ENCODE measurements around the gene BBS7. TPM values are rescaled to one million over a fixed set of nuclear protein-coding genes. Genes with fewer than 3 reads are reported as not detected.

BBS7 gene
- total and polyA plus RNA-seq, 4 donors = 8.6 to 22.1 (median 10.8) TPM

- WGBS, 2 donors = 61 to 64% methylated on average over 4 of the region's 4 CpGs
- TF ChIP-seq CTCF (IDR thresholded peaks at IDR 0.05; ENCODE audit: control extremely low read depth, extremely low read depth) = peak; percentile 36
- Histone ChIP-seq H3K27ac (ENCODE audit: low read depth in 1 of 2, low read length in 1 of 2) (no peak overlapping the region), H3K9me3 (ENCODE audit: control insufficient read depth in 4 of 4, insufficient read depth in 3 of 4, low read length in 3 of 4) (no peaks in the 10 kb centered on the region), H3K4me3 (no peak overlapping the region), H3K9ac (ENCODE audit: insufficient read depth in 1 of 2, low read length in 2 of 2) (no peak overlapping the region), H3K4me1 (ENCODE audit: control insufficient read depth in 5 of 5, insufficient read depth in 5 of 5, low read length in 5 of 5) (no peaks in the 10 kb centered on the region), H3K27me3 (ENCODE audit: control insufficient read depth in 3 of 3, insufficient read depth in 3 of 3, low read length in 2 of 3) (no peaks in the 10 kb centered on the region), H3K36me3 (ENCODE audit: control insufficient read depth in 4 of 4, insufficient read depth in 4 of 4, low read length in 4 of 4) (peaks cover 0 to 2% (median 0%) of the 10 kb centered on the region in 4 donors)
- DNase-seq = peak; percentile 58 to 79 (median 76)
- no peak for ATAC-seq (ENCODE audit: insufficient read depth, low FRiP score)
These were observed 30.1 kb upstream of the BBS7 start for GRCh38 chr4:121900132-121900983.

DNA sequence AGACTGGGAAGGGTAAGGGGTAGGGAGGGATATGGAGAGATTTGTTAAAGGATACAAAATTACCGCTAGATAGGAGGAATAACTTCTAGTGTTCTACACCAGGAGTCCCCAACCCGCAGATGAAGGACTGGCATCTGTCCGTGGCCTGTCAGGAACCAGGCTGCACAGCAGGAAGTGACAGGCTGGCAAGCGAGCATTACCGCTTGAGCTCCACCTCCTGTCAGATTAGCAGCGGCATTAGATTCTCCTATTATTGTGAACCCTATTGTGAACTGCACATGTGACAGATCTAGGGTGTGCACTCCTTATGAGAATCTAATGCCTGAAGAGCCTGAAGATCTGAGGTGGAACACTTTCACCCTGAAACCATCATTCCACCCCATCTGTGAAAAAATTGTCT lies 27.9 kb upstream of the BBS7 start:
- H3K27me3 ChIP-seq (ENCODE audit: control insufficient read depth in 3 of 3, insufficient read depth in 3 of 3, low read length in 2 of 3) = no peaks in the 10 kb centered on the region
- H3K4me3 ChIP-seq = no peak overlapping the region
- H3K9ac ChIP-seq (ENCODE audit: insufficient read depth in 1 of 2, low read length in 2 of 2) = no peak overlapping the region
- TF ChIP-seq CTCF (IDR thresholded peaks at IDR 0.05; ENCODE audit: control extremely low read depth, extremely low read depth) = no peak
- no peaks in the 10 kb centered on the region for H3K4me1 ChIP-seq (ENCODE audit: control insufficient read depth in 5 of 5, insufficient read depth in 5 of 5, low read length in 5 of 5)
- peaks cover 0 to under 1% (median 0%) of the 10 kb centered on the region in 4 donors for H3K36me3 ChIP-seq (ENCODE audit: control insufficient read depth in 4 of 4, insufficient read depth in 4 of 4, low read length in 4 of 4)
- no peak overlapping the region for H3K27ac ChIP-seq (ENCODE audit: low read depth in 1 of 2, low read length in 1 of 2)
- no peak for ATAC-seq (ENCODE audit: insufficient read depth, low FRiP score)
- no peak for DNase-seq
- 41 to 45% methylated on average over 6 of the region's 6 CpGs for WGBS, 2 donors
- no peaks in the 10 kb centered on the region for H3K9me3 ChIP-seq (ENCODE audit: control insufficient read depth in 4 of 4, insufficient read depth in 3 of 4, low read length in 3 of 4)

DNA sequence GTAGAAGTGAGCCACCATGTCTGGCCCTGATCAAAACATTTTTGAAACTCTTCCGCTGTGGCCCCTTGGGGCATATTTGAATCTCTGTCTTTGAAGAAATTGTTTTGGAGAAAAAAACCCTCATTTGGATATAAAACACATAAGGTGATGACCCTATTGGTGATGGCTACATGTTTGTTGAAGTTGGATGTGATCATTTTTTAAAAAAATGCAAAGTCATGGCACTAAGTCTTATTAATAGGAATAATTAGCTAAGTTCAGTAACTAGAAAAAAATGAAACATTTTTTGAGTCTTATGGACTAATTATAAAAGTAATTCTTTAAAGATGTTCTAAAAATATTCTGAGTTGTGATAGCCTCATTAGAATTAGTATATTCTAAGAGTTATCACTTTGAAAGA lies 17.9 kb upstream of the BBS7 start:
- Histone ChIP-seq H3K36me3 (ENCODE audit: control insufficient read depth in 4 of 4, insufficient read depth in 4 of 4, low read length in 4 of 4) (no peaks in the 10 kb centered on the region), H3K4me3 (no peak overlapping the region), H3K27ac (ENCODE audit: low read depth in 1 of 2, low read length in 1 of 2) (no peak overlapping the region), H3K9me3 (ENCODE audit: control insufficient read depth in 4 of 4, insufficient read depth in 3 of 4, low read length in 3 of 4) (no peaks in the 10 kb centered on the region), H3K9ac (ENCODE audit: insufficient read depth in 1 of 2, low read length in 2 of 2) (no peak overlapping the region), H3K4me1 (ENCODE audit: control insufficient read depth in 5 of 5, insufficient read depth in 5 of 5, low read length in 5 of 5) (no peaks in the 10 kb centered on the region), H3K27me3 (ENCODE audit: control insufficient read depth in 3 of 3, insufficient read depth in 3 of 3, low read length in 2 of 3) (no peaks in the 10 kb centered on the region)
- 91 to 98% methylated on average over 1 of the region's 1 CpG for WGBS, 2 donors
- ATAC-seq (ENCODE audit: insufficient read depth, low FRiP score) = no peak
- DNase-seq = no peak
- no peak for TF ChIP-seq CTCF (IDR thresholded peaks at IDR 0.05; ENCODE audit: control extremely low read depth, extremely low read depth)
